Activated CD4-positive, alpha-beta T cell treated with anti-CD3 and anti-CD28 coated beads, Interleukin-2, amount 50 U/mL, for 24 hours (primary cell): ENCODE measurements around the gene FAM13C.
"Not testable (repeated sequence)": the region's sequence is repeated elsewhere in the genome, so short reads cannot be mapped to it uniquely, and the experiment has no call there.

Experiments
- DNase-seq, 2 donors: peaks; one replicate each; pipeline ENCODE4 v3.0.0-alpha.2; 2020; ENCODE audit warnings: low read depth in 1 of 2, low spot score in 1 of 2

FAM13C gene

GRCh38 chr10:59279991-59280505 is 82.3 kb downstream of the FAM13C start:
- DNase-seq: no peak

- no peak for DNase-seq
Observed at GRCh38 chr10:59279476-59279875, 82.9 kb downstream of the FAM13C start.

GRCh38 chr10:59276919-59277318 is 85.4 kb downstream of the FAM13C start:
- no peak for DNase-seq

- no peak for DNase-seq
Observed at GRCh38 chr10:59276133-59276532, 86.2 kb downstream of the FAM13C start.

GRCh38 chr10:59273445-59273844 is 88.9 kb downstream of the FAM13C start:
- DNase-seq: no peak

- no peak for DNase-seq
Observed at GRCh38 chr10:59272061-59272460, 90.3 kb downstream of the FAM13C start.

- DNase-seq: no peak
Observed at GRCh38 chr10:59271160-59271559, 91.2 kb downstream of the FAM13C start.

GRCh38 chr10:59270492-59270891 is 91.9 kb downstream of the FAM13C start:
- DNase-seq: no peak

GRCh38 chr10:59269651-59270050 is 92.7 kb downstream of the FAM13C start:
- no peak for DNase-seq

- DNase-seq: no peak
Observed at GRCh38 chr10:59268460-59268859, 93.9 kb downstream of the FAM13C start.

GRCh38 chr10:59266321-59266720 is 96.0 kb downstream of the FAM13C start:
- DNase-seq: no peak

GRCh38 chr10:59265141-59265540 is 97.2 kb downstream of the FAM13C start:
- DNase-seq: no peak

GRCh38 chr10:59258890-59259289 is 103.5 kb downstream of the FAM13C start:
- no peak for DNase-seq

GRCh38 chr10:59257224-59257623 is 105.1 kb downstream of the FAM13C start:
- no peak for DNase-seq

GRCh38 chr10:59255463-59255862 is 106.9 kb downstream of the FAM13C start:
- DNase-seq: no peak

- no peak for DNase-seq
Observed at GRCh38 chr10:59252491-59252890, 109.9 kb downstream of the FAM13C start.

- DNase-seq: no peak
Observed at GRCh38 chr10:59245686-59246085, 116.7 kb downstream of the FAM13C start.

- no peak for DNase-seq
Observed at GRCh38 chr10:59244871-59245270, 117.5 kb downstream of the FAM13C start.

- DNase-seq: no peak
Observed at GRCh38 chr10:59243611-59244195, 118.6 kb downstream of the FAM13C start.

- no peak for DNase-seq
Observed at GRCh38 chr10:59242991-59243390, 119.4 kb downstream of the FAM13C start.

- DNase-seq: no peak
Observed at GRCh38 chr10:59242057-59242456, 120.3 kb downstream of the FAM13C start.

- DNase-seq: no peak
Observed at GRCh38 chr10:59240582-59241183, 121.7 kb downstream of the FAM13C start.

GRCh38 chr10:59239108-59239507 is 123.2 kb downstream of the FAM13C start:
- not testable (repeated sequence) for DNase-seq
